ENCODE data around the gene KIF22.

DNA sequence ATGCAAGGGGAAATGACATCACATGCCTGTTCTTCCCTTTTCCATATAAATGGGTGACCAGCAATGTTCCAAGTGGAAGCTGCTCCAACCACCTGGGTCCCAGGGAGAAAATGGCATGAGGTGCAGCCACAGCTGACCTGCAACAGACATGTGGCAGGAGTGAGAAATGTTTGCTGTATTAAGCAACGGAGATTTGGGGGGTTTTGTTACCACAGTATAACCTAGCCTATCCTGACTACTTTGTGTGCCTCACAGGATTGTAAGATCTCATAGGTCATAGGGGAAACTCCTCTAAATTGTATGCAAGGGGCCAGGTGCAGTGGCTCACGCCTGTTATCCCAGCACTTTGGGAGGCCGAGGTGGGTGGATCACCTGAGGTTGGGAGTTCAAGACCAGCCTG is 60.4 kb downstream of the KIF22 start:
- TF ChIP-seq, protein P1, sequence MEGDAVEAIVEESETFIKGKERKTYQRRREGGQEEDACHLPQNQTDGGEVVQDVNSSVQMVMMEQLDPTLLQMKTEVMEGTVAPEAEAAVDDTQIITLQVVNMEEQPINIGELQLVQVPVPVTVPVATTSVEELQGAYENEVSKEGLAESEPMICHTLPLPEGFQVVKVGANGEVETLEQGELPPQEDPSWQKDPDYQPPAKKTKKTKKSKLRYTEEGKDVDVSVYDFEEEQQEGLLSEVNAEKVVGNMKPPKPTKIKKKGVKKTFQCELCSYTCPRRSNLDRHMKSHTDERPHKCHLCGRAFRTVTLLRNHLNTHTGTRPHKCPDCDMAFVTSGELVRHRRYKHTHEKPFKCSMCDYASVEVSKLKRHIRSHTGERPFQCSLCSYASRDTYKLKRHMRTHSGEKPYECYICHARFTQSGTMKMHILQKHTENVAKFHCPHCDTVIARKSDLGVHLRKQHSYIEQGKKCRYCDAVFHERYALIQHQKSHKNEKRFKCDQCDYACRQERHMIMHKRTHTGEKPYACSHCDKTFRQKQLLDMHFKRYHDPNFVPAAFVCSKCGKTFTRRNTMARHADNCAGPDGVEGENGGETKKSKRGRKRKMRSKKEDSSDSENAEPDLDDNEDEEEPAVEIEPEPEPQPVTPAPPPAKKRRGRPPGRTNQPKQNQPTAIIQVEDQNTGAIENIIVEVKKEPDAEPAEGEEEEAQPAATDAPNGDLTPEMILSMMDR (IDR thresholded peaks at IDR 0.05 in 8 of 11, conservative IDR thresholded peaks at IDR 0.05 in 3 of 11): no peak
- no peak for TF ChIP-seq POLR2A (IDR thresholded peaks at IDR 0.05)
- TF ChIP-seq POLR2AphosphoS5 (IDR thresholded peaks at IDR 0.05): peak in 1 of 3 donors; percentile 27

All from spleen (tissue), 7 donors.